Measurements from ENCODE around the gene PTAFR.

DNA sequence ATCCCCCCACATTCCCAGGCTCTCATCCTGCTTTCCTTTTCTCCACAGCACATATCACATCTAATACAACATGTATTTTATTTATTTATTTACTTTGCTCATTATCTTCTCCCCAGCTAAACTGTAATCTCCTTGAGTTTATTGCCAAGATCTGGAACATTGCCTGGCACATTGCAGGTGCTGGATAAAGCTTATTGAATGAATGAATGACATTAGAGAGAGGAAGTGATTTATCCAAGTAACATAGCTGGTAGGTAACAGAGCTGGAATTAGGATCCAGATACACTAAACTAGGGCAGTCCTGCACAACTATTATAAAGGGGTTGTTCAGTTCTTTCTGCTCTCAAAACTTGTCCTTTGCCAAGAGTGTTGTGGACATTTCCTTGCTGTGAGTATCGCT, 8.6 kb upstream of the PTAFR start:
- TF ChIP-seq SUZ12 (IDR thresholded peaks at IDR 0.05; ENCODE audit: extremely low read depth, insufficient read depth, insufficient read length) (no peak), YY1 (IDR thresholded peaks at IDR 0.05; ENCODE audit: insufficient read depth, insufficient read length) (no peak), ZNF274 (IDR thresholded peaks at IDR 0.05; ENCODE audit: low read depth, low read length) (no peak)
